ENCODE measurements around the gene FAM171A1.

- TF ChIP-seq CTCF (IDR thresholded peaks at IDR 0.05) (no peak), POLR2AphosphoS5 (IDR thresholded peaks at IDR 0.05) (no peak), POLR2A (IDR thresholded peaks at IDR 0.05) (no peak)
Measured at GRCh38 chr10:15231426-15231825, 139.7 kb downstream of the FAM171A1 start.

Measured in prostate gland (tissue), 2 donors.